Mucosa of descending colon (tissue), 3 donors: ENCODE results near the gene HRCT1. TPM values are rescaled to one million over a fixed set of nuclear protein-coding genes. Genes with fewer than 3 reads are reported as not detected.

ENCODE experiments used
- ATAC-seq: fragments of 200-7000 bp; cut with Tn5 transposase; one replicate; pipeline ENCODE4 v1.9.1; 2020; ENCODE audit warnings: mild to moderate bottlenecking, moderate library complexity
- DNase-seq, 3 donors: peaks; one replicate each; pipeline ENCODE4 v3.0.0-alpha.2; 2020
- H3K36me3 ChIP-seq: fragments of 200-600 bp; one replicate; pipeline ENCODE4 v1.8.0; 2021; ENCODE audit warnings: low read depth, mild to moderate bottlenecking
- H3K4me1 ChIP-seq: fragments of 200-600 bp; one replicate; pipeline ENCODE4 v1.8.0; 2021; ENCODE audit warnings: low read depth, mild to moderate bottlenecking
- H3K4me3 ChIP-seq: fragments of 200-600 bp; one replicate; pipeline ENCODE4 v1.8.0; 2021; ENCODE audit warnings: mild to moderate bottlenecking
- H3K9me3 ChIP-seq: fragments of 200-600 bp; one replicate; pipeline ENCODE4 v1.8.0; 2021; ENCODE audit warnings: mild to moderate bottlenecking
- intact Hi-C, 2 donors: fragments of 100-400 bp; cut with DNase I in 1 of 2; cut with micrococcal nuclease in 1 of 2; formaldehyde crosslinking; loops; one replicate each; pipeline versions ENCODE4 v1.11.0 to v1.11.1; 2022; cut with DNase I, micrococcal nuclease
- total RNA-seq, 3 donors: library from RNA; stranded (reverse); fragmentation: NEBNext Ultra II Directional in 2 of 3; extraction: Animal tissue kit (Norgen Biotek cat#: 25700) in 2 of 3; gene quantifications; one replicate each; pipeline versions ENCODE4 v1.2.1 to v1.2.4, GENCODE V29; 2021 to 2023
- TF ChIP-seq, protein P1 (sequence below): fragments of 200-600 bp; IDR thresholded peaks from one replicate; pipeline ENCODE4 v1.8.0; 2022; ENCODE audit warnings: antibody characterized with exemption, mild to moderate bottlenecking
- donor health status: DM: no; HTN: no; CAD: no; lungs with moderate emphysema.
- donor health status: DM: no; HTN: no; CAD: no.
- donor health status: DM: no; HTN: yes; CAD: no.

The HRCT1 gene
- total RNA-seq, 3 donors from 2014 or later, result 24.8 to 161 (median 82.1) TPM

DNA sequence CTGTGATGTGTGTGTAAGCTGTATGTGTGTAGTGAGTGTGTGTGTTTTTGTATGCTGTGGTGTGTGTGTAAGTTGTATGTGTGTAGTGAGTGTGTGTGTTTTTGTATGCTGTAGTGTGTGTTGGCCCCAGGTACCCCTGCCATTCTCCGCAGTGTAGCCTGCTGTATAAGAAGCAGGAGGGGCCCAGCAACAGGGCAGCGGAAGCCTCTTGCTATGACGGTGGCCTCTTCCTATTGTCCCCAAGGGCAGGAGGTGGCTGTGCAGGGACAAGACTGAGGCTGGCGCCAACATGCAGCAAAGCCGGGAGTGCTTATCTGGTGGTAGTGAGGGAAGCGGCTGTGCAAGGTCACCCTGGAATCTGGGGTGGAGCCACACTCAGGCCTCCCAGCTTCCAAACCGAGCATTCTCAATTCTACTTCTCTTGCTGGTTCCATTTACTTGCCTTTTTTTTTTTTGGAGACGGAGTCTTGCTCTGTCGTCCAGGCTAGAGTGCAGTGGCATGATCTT, 8.4 kb downstream of the HRCT1 start:
- intact Hi-C loops, result no loop called here
- DNase-seq (peak; percentile 74 to 85 (median 80)), ATAC-seq (peak; percentile 67)
- H3K36me3 ChIP-seq, result no peaks in the 10 kb centered on the region
- TF ChIP-seq, protein P1, sequence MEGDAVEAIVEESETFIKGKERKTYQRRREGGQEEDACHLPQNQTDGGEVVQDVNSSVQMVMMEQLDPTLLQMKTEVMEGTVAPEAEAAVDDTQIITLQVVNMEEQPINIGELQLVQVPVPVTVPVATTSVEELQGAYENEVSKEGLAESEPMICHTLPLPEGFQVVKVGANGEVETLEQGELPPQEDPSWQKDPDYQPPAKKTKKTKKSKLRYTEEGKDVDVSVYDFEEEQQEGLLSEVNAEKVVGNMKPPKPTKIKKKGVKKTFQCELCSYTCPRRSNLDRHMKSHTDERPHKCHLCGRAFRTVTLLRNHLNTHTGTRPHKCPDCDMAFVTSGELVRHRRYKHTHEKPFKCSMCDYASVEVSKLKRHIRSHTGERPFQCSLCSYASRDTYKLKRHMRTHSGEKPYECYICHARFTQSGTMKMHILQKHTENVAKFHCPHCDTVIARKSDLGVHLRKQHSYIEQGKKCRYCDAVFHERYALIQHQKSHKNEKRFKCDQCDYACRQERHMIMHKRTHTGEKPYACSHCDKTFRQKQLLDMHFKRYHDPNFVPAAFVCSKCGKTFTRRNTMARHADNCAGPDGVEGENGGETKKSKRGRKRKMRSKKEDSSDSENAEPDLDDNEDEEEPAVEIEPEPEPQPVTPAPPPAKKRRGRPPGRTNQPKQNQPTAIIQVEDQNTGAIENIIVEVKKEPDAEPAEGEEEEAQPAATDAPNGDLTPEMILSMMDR, result no peak
- H3K4me3 ChIP-seq, result no peak overlapping the region
- H3K9me3 ChIP-seq, result no peaks in the 10 kb centered on the region
- peaks cover 49% of the 10 kb centered on the region for H3K4me1 ChIP-seq

DNA sequence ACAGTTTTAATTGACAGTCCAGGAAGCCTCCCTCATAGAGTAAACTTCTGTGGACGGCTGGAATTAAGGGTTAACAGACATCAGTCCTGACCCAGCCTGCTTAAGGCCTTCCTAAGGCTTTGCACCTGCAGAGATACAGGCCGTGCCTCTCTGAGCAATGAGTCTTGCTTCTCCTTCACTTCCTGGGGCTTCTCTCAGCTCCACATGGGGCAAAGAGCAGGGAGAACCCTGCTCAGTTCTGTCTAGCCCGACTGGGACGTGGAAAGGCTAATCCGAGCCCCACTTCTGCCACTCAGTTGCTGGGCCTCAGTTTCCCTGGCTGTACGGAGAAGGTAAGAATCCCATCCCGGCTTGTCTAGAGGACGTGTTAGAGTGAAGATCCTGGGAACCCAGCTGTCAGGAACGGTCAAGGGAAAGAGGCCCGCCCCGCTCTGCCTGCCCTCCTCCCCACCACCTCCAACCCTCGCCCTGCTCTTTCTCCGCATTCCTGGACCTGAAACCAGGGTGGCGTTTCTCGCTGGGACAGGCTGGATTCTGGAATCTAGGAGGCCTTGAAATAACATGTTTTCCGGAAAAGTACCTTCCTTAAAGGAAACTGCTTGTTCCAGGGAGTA, 9.8 kb downstream of the HRCT1 start:
- DNase-seq, result peak; percentile 62 to 70 (median 67)
- H3K4me3 ChIP-seq, result no peak overlapping the region
- H3K36me3 ChIP-seq, result no peaks in the 10 kb centered on the region
- TF ChIP-seq, protein P1, result no peak
- ATAC-seq, result peak; percentile 31
- intact Hi-C loops, result no loop called here
- peaks cover 34% of the 10 kb centered on the region for H3K4me1 ChIP-seq
- no peaks in the 10 kb centered on the region for H3K9me3 ChIP-seq

DNA sequence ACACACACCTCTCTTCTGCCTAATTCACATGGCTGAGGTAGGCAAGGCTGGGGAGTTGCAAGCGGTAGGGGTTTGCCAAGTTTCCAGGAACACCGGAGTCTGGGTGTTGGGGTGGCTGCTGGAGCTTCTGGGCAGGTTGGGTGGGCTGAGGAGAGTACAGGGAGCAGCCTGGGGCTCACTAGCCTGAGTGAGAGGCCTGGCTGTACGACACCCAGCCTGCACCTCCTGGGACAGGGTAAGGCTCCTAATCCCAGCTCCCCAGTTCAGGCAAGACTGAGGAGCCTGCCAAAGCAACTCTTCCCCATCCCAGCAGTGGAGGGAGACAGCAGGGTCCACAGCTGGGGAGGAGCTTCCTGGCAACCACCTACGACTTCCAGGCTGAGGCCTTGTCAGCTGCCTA, 11.3 kb downstream of the HRCT1 start:
- Histone ChIP-seq H3K9me3 (no peaks in the 10 kb centered on the region), H3K4me1 (peaks cover 29% of the 10 kb centered on the region), H3K36me3 (no peaks in the 10 kb centered on the region), H3K4me3 (no peak overlapping the region)
- ATAC-seq (no peak), DNase-seq (peak in 1 of 3 donors; percentile 51)
- intact Hi-C loops, result no loop called here
- TF ChIP-seq, protein P1, result no peak

DNA sequence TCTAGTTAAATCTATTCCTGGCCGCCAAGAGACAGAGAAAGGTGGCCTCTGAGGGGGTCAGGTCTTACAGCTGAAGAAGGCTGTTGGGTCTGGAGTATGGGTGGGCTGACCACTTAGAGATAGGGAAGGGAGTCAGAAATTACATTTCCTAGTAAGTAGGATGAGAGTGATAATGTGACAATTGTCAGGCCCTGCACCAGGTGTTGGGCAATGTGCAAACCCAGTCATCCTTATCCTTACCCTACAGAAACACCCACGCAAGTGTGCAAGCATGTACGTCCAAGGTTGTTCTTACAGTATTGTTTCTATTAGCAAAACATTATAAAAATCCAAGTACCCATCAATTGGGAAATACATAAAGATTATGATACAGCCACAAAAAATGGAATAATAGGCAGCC, 12.8 kb downstream of the HRCT1 start:
- H3K9me3 ChIP-seq, result no peaks in the 10 kb centered on the region
- H3K4me3 ChIP-seq, result no peak overlapping the region
- ATAC-seq (no peak), DNase-seq (no peak)
- TF ChIP-seq, protein P1, result no peak
- intact Hi-C loops, result no loop called here
- H3K36me3 ChIP-seq, result no peaks in the 10 kb centered on the region
- H3K4me1 ChIP-seq, result peaks cover 38% of the 10 kb centered on the region

DNA sequence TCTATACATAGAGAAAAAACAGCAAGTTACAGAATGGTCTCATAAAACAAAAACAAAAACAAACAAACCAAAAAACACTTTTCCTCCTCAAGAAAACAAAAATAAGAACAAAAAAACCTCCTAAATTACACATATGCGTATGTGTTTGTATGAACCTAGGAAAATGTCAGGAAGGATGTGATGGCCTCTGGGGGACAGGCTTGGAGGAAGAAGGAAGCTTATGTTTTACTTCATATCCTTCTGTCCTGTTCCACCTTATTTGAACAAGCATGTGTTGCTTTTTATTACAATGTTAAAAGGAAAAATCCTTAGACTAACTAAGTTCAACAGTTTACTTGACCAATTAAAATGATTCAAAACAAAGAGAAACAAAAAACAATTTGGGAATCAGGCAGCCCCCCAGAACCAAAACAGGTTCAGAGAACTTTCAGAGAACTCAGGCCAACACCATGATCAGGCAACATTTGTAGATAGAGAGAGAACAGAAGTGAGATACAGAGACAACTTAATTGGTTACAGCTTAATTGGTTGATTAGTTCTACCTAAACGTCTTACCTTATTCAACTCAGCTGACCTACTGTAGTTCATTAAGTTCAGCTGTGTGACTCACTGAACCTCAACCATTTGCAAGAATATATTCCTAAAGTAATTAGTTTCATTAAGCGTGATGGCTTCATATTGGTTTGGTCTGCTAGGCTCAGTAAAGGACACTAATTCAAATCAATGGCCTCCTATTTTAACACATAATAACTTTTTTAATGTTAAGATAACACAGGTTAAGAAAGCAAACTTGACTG, 13.4 kb downstream of the HRCT1 start:
- TF ChIP-seq, protein P1, result no peak
- Histone ChIP-seq H3K4me3 (no peak overlapping the region), H3K36me3 (no peaks in the 10 kb centered on the region), H3K9me3 (no peaks in the 10 kb centered on the region), H3K4me1 (peaks cover 38% of the 10 kb centered on the region)
- intact Hi-C loops, result no loop called here
- peak; percentile 3 for ATAC-seq
- no peak for DNase-seq
